B cell (primary cell): ENCODE measurements around the gene CMYA5. TPM values are rescaled to one million over a fixed set of nuclear protein-coding genes. Genes with fewer than 3 reads are reported as not detected.

Experiments
- ATAC-seq: fragments of 200-7000 bp; cut with Tn5 transposase; one replicate; pipeline ENCODE4 v1.10.0; 2021; ENCODE audit warnings: low read depth, mild to moderate bottlenecking, moderate number of reproducible peaks, moderate library complexity
- CTCF ChIA-PET: fragments of 350-600 bp; sonication (Branson Sonifier 250); formaldehyde crosslinking; loops from one replicate; lab custom pipeline; 2021; ENCODE audit warnings: antibody characterized with exemption, inconsistent platforms; lab: Charles Lee
- POLR2A ChIA-PET: fragments of 350-600 bp; sonication (Branson Sonifier 250); formaldehyde crosslinking; loops from one replicate; lab custom pipeline; 2021; ENCODE audit warnings: antibody characterized with exemption; lab: Charles Lee
- DNase-seq: peaks from one replicate; pipeline ENCODE4 v3.0.0; 2013
- H2AFZ ChIP-seq: 2 replicates; pipeline ENCODE4 v1.6.1; 2012; ENCODE audit warnings: mild to moderate bottlenecking, low read depth, low read length; ENCODE audit not compliant: insufficient read depth, poor library complexity, severe bottlenecking
- H3K27ac ChIP-seq, 2 donors: 1 replicate in 1 of 2; 2 replicates in 1 of 2; pipeline ENCODE4 v1.5.1; 2012 to 2013; ENCODE audit warnings: low read length in 2 of 2, mild to moderate bottlenecking in 2 of 2, moderate library complexity in 1 of 2
- H3K27me3 ChIP-seq, 4 experiments: fragments of 200-600 bp in 1 of 4; sonication (generic) in 1 of 4; replicated peaks in 1 of 4; 1 replicate in 2 of 4; 2 replicates in 2 of 4; pipeline versions ENCODE4 v1.6.1 to v1.7.0; 2013 to 2016; ENCODE audit warnings: low read length in 3 of 4, mild to moderate bottlenecking in 2 of 4, mixed read lengths in 1 of 4, moderate library complexity in 1 of 4; ENCODE audit not compliant: insufficient read depth in 4 of 4, control insufficient read depth in 3 of 4; ENCODE audit errors: control extremely low read depth in 1 of 4
- H3K36me3 ChIP-seq, 2 experiments: replicated peaks in 1 of 2; 1 replicate in 1 of 2; 2 replicates in 1 of 2; pipeline versions ENCODE4 v1.6.1 to v1.7.1; 2013; ENCODE audit warnings: low read length in 1 of 2; ENCODE audit not compliant: insufficient read depth in 2 of 2, control insufficient read depth in 1 of 2; ENCODE audit errors: control extremely low read depth in 1 of 2, extremely low read depth in 1 of 2
- H3K4me1 ChIP-seq, 2 donors: fragments of 200-600 bp in 1 of 2; sonication (generic) in 1 of 2; 1 replicate in 1 of 2; 2 replicates in 1 of 2; pipeline versions ENCODE4 v1.5.1 to v1.6.1; 2013 to 2017; ENCODE audit warnings: low read length in 2 of 2; ENCODE audit not compliant: control insufficient read depth in 2 of 2, insufficient read depth in 2 of 2
- H3K4me2 ChIP-seq: replicated peaks from 2 replicates; pipeline ENCODE3; 2012; ENCODE audit warnings: mild to moderate bottlenecking, low read depth, low read length; ENCODE audit not compliant: poor library complexity, severe bottlenecking
- H3K4me3 ChIP-seq, 5 experiments: fragments of 200-600 bp in 1 of 5; sonication (generic) in 1 of 5; 1 replicate in 3 of 5; 2 replicates in 2 of 5; pipeline versions ENCODE4 v1.5.1 to v1.7.0; 2011 to 2016; ENCODE audit warnings: low read length in 4 of 5, mild to moderate bottlenecking in 4 of 5, low read depth in 2 of 5, control low read depth in 1 of 5, moderate library complexity in 1 of 5; ENCODE audit not compliant: insufficient read depth in 1 of 5; ENCODE audit errors: control extremely low read depth in 1 of 5, extremely low read depth in 1 of 5
- H3K79me2 ChIP-seq: fragments of 200-600 bp; sonication (generic); one replicate; pipeline ENCODE4 v1.6.0; 2016; ENCODE audit warnings: low read length; ENCODE audit not compliant: control insufficient read depth, insufficient read depth
- H3K9ac ChIP-seq: fragments of 200-600 bp; sonication (generic); 2 replicates; pipeline ENCODE4 v1.6.1; 2017; ENCODE audit warnings: mild to moderate bottlenecking, low read length, moderate library complexity
- H3K9me3 ChIP-seq, 3 donors: one replicate each; pipeline versions ENCODE4 v1.6.1 to v1.7.1; 2013; ENCODE audit warnings: low read length in 2 of 3; ENCODE audit not compliant: control insufficient read depth in 2 of 3, insufficient read depth in 1 of 3; ENCODE audit errors: control extremely low read depth in 1 of 3
- H4K20me1 ChIP-seq: 2 replicates; pipeline ENCODE4 v1.6.0; 2012; ENCODE audit warnings: mild to moderate bottlenecking, low read length; ENCODE audit not compliant: insufficient read depth, control insufficient read depth, poor library complexity, severe bottlenecking
- H3K27ac Mint-ChIP-seq: one replicate; pipeline ENCODE4 v1.8.0; 2021; ENCODE audit warnings: mixed read lengths
- H3K27me3 Mint-ChIP-seq: one replicate; pipeline ENCODE4 v1.8.0; 2021; ENCODE audit warnings: mixed read lengths
- H3K4me1 Mint-ChIP-seq: one replicate; pipeline ENCODE4 v1.8.0; 2021; ENCODE audit warnings: mixed read lengths
- H3K4me3 Mint-ChIP-seq: one replicate; pipeline ENCODE4 v1.8.0; 2021; ENCODE audit warnings: mixed read lengths
- H3K9me3 Mint-ChIP-seq: one replicate; pipeline ENCODE4 v1.8.0; 2022; ENCODE audit warnings: mixed read lengths; ENCODE audit not compliant: insufficient read depth
- CTCF ChIP-seq: fragments of 200-600 bp; IDR thresholded peaks from one replicate; pipeline ENCODE4 v1.8.0; 2022; ENCODE audit warnings: antibody characterized with exemption, mild to moderate bottlenecking
- EZH2 ChIP-seq: IDR thresholded peaks from 2 replicates; pipeline ENCODE4 v1.6.1; 2012; ENCODE audit warnings: borderline replicate concordance, low read depth, mild to moderate bottlenecking, moderate library complexity, low read length; ENCODE audit not compliant: insufficient read depth, poor library complexity, severe bottlenecking
- WGBS: methylation state at CpG from one replicate; pipeline ENCODE4 v1.1.5; 2013; ENCODE audit warnings: missing lambda C conversion rate; ENCODE audit not compliant: insufficient coverage; 5-methylcytosine and 5-hydroxymethylcytosine counted together
- intact Hi-C: fragments of 100-400 bp; cut with micrococcal nuclease; formaldehyde crosslinking; loops from one replicate; pipeline ENCODE4 v1.10.0; 2022
- polyA plus RNA-seq: library from polyadenylated mRNA; depleted of rRNA; stranded (reverse); fragments of >200 nt; gene quantifications from 2 replicates; pipeline ENCODE4 v1.2.3, GENCODE V29; 2012
- total RNA-seq, 2 donors: library from RNA; stranded (reverse); fragments of 120-200 nt in 1 of 2; gene quantifications; 1 replicate in 1 of 2; 2 replicates in 1 of 2; pipeline versions ENCODE4 v1.2.3 to v1.2.4, GENCODE V29; 2013 to 2022

The CMYA5 gene
- total and polyA plus RNA-seq, 2 donors (not counting 1 experiment from before 2014, with no cell fraction given), result 0.01 to 0.25 TPM

DNA sequence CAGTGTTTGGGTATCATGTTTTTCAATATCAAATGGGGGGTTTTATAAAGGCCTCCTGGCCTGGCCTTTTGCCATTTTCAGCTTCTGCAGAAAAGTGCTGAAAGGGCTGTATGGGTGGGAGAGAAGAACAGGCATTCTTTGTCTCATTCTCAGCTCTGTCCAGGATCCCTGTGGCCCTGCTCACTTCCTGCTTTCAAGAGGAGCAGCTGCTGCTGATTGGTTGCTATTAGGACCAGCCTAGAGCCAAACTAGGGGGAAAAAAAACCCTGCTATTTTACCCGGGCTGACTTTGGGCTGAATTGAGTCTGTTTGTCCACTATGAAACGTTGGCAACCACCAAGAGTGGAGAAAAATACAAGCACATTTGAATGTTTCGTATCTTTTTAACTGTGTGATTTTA, 117.1 kb downstream of the CMYA5 start:
- no peak overlapping the region for H3K4me3 ChIP-seq
- no peak overlapping the region for H3K4me2 ChIP-seq
- Mint-ChIP-seq H3K27me3 (no peaks in the 10 kb centered on the region), H3K27ac (no peak overlapping the region), H3K4me3 (no peak overlapping the region), H3K4me1 (peaks cover 7% of the 10 kb centered on the region), H3K9me3 (no peaks in the 10 kb centered on the region)
- H3K27ac ChIP-seq, result no peak overlapping the region
- ChIA-PET CTCF (no interaction called here), POLR2A (no interaction called here)
- ATAC-seq, result no peak
- intact Hi-C loops, result no loop called here
- no peaks in the 10 kb centered on the region for H3K27me3 ChIP-seq
- 80% methylated on average over 2 of the region's 3 CpGs for WGBS
- peaks cover 2 to 8% of the 10 kb centered on the region in 2 donors for H3K4me1 ChIP-seq
- TF ChIP-seq CTCF (no peak), EZH2 (no peak)
- no peaks in the 10 kb centered on the region for H3K79me2 ChIP-seq
- H2AFZ ChIP-seq, result peak overlapping the region; percentile 40
- no peaks in the 10 kb centered on the region for H3K36me3 ChIP-seq
- H3K9ac ChIP-seq, result no peak overlapping the region
- no peaks in the 10 kb centered on the region for H4K20me1 ChIP-seq
- no peaks in the 10 kb centered on the region for H3K9me3 ChIP-seq
- no peak for DNase-seq

GRCh38 chr5:79809743-79810142, 120.1 kb downstream of the CMYA5 start:
- H2AFZ ChIP-seq, result no peak overlapping the region
- no peak overlapping the region for H3K4me3 ChIP-seq
- ATAC-seq, result no peak
- no peak overlapping the region for H3K9ac ChIP-seq
- H3K79me2 ChIP-seq, result no peaks in the 10 kb centered on the region
- Mint-ChIP-seq H3K4me1 (no peaks in the 10 kb centered on the region), H3K9me3 (no peaks in the 10 kb centered on the region), H3K27me3 (peaks cover 3% of the 10 kb centered on the region), H3K4me3 (no peak overlapping the region), H3K27ac (no peak overlapping the region)
- no peaks in the 10 kb centered on the region for H3K36me3 ChIP-seq
- CTCF ChIA-PET, result no interaction called here
- TF ChIP-seq EZH2, result no peak
- no peak for TF ChIP-seq CTCF
- no peak overlapping the region for H3K27ac ChIP-seq
- intact Hi-C loops, result no loop called here
- no peaks in the 10 kb centered on the region for H4K20me1 ChIP-seq
- H3K4me2 ChIP-seq, result no peak overlapping the region
- no peak for DNase-seq
- H3K9me3 ChIP-seq, result no peaks in the 10 kb centered on the region
- H3K4me1 ChIP-seq, result no peaks in the 10 kb centered on the region
- WGBS, result 91% methylated on average over 3 of the region's 3 CpGs
- H3K27me3 ChIP-seq, result no peaks in the 10 kb centered on the region
- POLR2A ChIA-PET, result no interaction called here
